OCI-LY1 (cell line): ENCODE measurements around the gene MMP24OS.

ENCODE experiments used
- H2AFZ ChIP-seq: fragments of 200-600 bp; sonication (generic), shearing (Covaris generic); 2 replicates; pipeline ENCODE4 v1.6.0; 2014; ENCODE audit warnings: antibody characterized with exemption, mild to moderate bottlenecking, low read length
- H3F3A ChIP-seq: fragments of 200-600 bp; sonication (generic), shearing (Covaris generic); 2 replicates; pipeline ENCODE4 v1.6.0; 2014; ENCODE audit warnings: mild to moderate bottlenecking, antibody characterized with exemption, low read length, moderate library complexity; ENCODE audit not compliant: insufficient read depth
- H3K27ac ChIP-seq: fragments of 200-600 bp; sonication (generic); 2 replicates; pipeline ENCODE4 v1.5.1; 2014; ENCODE audit warnings: low read length, mixed run types, mild to moderate bottlenecking, low read depth; ENCODE audit not compliant: poor library complexity, severe bottlenecking
- H3K27me3 ChIP-seq: fragments of 200-600 bp; sonication (generic); 2 replicates; pipeline ENCODE4 v1.6.0; 2014; ENCODE audit warnings: antibody characterized with exemption, mild to moderate bottlenecking, low read length, moderate library complexity; ENCODE audit not compliant: insufficient read depth
- H3K36me3 ChIP-seq: fragments of 200-600 bp; sonication (generic); 2 replicates; pipeline ENCODE4 v1.6.1; 2014; ENCODE audit warnings: mild to moderate bottlenecking, antibody characterized with exemption, low read length, moderate library complexity, mixed read lengths; ENCODE audit not compliant: insufficient read depth
- H3K4me1 ChIP-seq: fragments of 200-600 bp; sonication (generic); 2 replicates; pipeline ENCODE4 v1.5.1; 2014; ENCODE audit warnings: mild to moderate bottlenecking, low read length, moderate library complexity; ENCODE audit not compliant: insufficient read depth, severe bottlenecking
- H3K4me2 ChIP-seq: fragments of 200-600 bp; sonication (generic), shearing (Covaris generic); 2 replicates; pipeline ENCODE4 v1.6.1; 2014; ENCODE audit warnings: low read length
- H3K4me3 ChIP-seq: fragments of 200-600 bp; sonication (generic); 2 replicates; pipeline ENCODE4 v1.5.1; 2014; ENCODE audit warnings: low read length, low read depth, mild to moderate bottlenecking, mixed read lengths; ENCODE audit not compliant: poor library complexity, severe bottlenecking
- H3K79me2 ChIP-seq: fragments of 200-600 bp; shearing (Covaris generic); 2 replicates; pipeline ENCODE4 v1.6.1; 2016; ENCODE audit warnings: mixed run types, low read length, mixed read lengths; ENCODE audit not compliant: insufficient read depth
- H3K9ac ChIP-seq: fragments of 200-600 bp; sonication (generic), shearing (Covaris generic); 2 replicates; pipeline ENCODE4 v1.6.1; 2014; ENCODE audit warnings: mild to moderate bottlenecking, low read length, mixed read lengths
- H3K9me2 ChIP-seq: fragments of 200-600 bp; sonication (generic), shearing (Covaris generic); 2 replicates; pipeline ENCODE4 v1.6.1; 2014; ENCODE audit warnings: low read depth, mild to moderate bottlenecking, low read length, mixed read lengths
- H3K9me3 ChIP-seq: fragments of 200-600 bp; shearing (Covaris generic); 2 replicates; pipeline ENCODE4 v1.6.1; 2014; ENCODE audit warnings: low read length, mixed read lengths
- H4K20me1 ChIP-seq: fragments of 200-600 bp; sonication (generic), shearing (Covaris generic); 2 replicates; pipeline ENCODE4 v1.6.0; 2016; ENCODE audit warnings: mild to moderate bottlenecking, low read length; ENCODE audit not compliant: insufficient read depth
- EZH2 ChIP-seq: fragments of 200-600 bp; sonication (generic), shearing (Covaris generic); IDR thresholded peaks from 2 replicates; pipeline ENCODE4 v1.8.0; 2017; ENCODE audit warnings: borderline replicate concordance, mixed run types, mild to moderate bottlenecking, antibody characterized with exemption, low read length, moderate library complexity, mixed read lengths
- TF ChIP-seq, protein P1 (sequence below): fragments of 200-600 bp; sonication (generic), shearing (Covaris generic); IDR thresholded peaks from 2 replicates; pipeline ENCODE4 v1.5.1; 2017; ENCODE audit warnings: mild to moderate bottlenecking, antibody characterized with exemption, low read length, moderate library complexity, mixed read lengths

Gene MMP24OS

DNA sequence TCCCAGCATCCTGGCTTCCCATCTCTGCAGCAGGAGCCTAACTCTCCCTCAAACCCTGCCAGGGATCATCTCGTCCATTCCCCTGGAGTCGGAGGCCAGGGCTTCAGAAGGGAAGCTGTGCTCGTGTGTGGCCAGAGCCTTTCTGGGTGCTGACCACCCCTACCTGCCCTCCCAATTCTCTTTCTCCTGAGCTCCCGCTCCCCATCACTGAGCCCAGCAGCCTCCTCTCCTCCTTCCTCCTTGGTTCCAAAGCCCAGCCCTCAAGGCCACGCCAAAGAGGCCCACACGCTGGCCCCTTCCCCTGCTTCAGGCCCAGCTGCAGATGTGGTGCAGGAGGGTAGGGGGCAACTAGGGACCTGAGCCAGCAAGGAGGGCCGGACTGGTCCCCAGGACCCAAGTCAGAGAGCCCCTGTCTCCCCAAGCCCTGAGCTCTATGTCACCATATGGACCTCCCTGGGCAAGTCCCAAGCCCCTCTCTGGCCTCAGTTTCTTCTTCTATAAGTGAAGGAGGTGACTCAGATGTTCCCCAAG, 13.0 kb upstream of the MMP24OS start:
- H4K20me1 ChIP-seq = no peaks in the 10 kb centered on the region
- peaks cover 4% of the 10 kb centered on the region; the same call in 1 of the 2 replicates for H3K27me3 ChIP-seq
- H3K79me2 ChIP-seq = no peaks in the 10 kb centered on the region
- H3F3A ChIP-seq = no peaks in the 10 kb centered on the region
- no peaks in the 10 kb centered on the region for H3K4me1 ChIP-seq
- H3K36me3 ChIP-seq = no peaks in the 10 kb centered on the region
- no peaks in the 10 kb centered on the region for H3K9me3 ChIP-seq
- TF ChIP-seq, protein P1, sequence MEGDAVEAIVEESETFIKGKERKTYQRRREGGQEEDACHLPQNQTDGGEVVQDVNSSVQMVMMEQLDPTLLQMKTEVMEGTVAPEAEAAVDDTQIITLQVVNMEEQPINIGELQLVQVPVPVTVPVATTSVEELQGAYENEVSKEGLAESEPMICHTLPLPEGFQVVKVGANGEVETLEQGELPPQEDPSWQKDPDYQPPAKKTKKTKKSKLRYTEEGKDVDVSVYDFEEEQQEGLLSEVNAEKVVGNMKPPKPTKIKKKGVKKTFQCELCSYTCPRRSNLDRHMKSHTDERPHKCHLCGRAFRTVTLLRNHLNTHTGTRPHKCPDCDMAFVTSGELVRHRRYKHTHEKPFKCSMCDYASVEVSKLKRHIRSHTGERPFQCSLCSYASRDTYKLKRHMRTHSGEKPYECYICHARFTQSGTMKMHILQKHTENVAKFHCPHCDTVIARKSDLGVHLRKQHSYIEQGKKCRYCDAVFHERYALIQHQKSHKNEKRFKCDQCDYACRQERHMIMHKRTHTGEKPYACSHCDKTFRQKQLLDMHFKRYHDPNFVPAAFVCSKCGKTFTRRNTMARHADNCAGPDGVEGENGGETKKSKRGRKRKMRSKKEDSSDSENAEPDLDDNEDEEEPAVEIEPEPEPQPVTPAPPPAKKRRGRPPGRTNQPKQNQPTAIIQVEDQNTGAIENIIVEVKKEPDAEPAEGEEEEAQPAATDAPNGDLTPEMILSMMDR = no peak
- TF ChIP-seq EZH2 = no peak
- no peak overlapping the region for H3K9ac ChIP-seq
- H2AFZ ChIP-seq = no peak overlapping the region
- no peak overlapping the region for H3K4me3 ChIP-seq
- no peak overlapping the region for H3K27ac ChIP-seq
- no peak overlapping the region for H3K4me2 ChIP-seq
- no peaks in the 10 kb centered on the region for H3K9me2 ChIP-seq

DNA sequence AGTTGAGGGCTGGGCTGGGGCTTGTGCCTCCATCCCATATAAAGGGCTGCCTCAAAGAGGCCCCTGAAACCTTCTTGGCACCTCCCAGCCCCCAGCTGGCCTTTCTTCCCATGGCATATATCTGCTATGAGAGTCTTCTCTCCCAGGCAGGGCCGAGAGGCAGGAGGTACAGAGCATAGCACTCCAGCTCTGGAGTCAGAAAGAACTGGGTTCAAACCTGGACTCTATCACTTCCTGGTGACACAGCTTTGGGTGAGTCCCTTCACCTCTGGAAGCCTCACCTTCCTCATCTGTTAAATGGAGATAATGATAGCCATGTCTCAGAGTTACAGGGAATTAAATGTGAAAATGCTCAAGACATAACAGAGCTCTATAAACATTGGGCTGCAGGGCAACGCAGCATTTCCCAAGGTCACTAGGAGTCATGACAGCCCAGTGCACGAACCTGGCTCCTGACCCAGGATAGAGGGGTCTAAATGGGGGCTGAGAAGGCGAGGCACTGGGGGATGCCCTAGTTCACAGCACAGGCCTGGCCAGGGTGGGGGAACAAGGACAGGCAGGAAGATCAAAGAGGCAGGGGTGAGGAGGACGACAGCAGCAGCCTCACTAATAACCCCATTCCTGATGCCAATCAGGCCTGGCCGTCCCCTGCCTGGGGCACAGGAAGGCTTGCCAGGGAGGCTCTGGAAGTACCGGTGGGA, 12.4 kb upstream of the MMP24OS start:
- no peak overlapping the region for H3K4me2 ChIP-seq
- peaks cover 4% of the 10 kb centered on the region; the same call in 1 of the 2 replicates for H3K27me3 ChIP-seq
- no peaks in the 10 kb centered on the region for H3K36me3 ChIP-seq
- H2AFZ ChIP-seq = no peak overlapping the region
- peaks cover 5% of the 10 kb centered on the region for H3K4me1 ChIP-seq
- no peak overlapping the region for H3K9ac ChIP-seq
- H3K9me2 ChIP-seq = no peaks in the 10 kb centered on the region
- H3K27ac ChIP-seq = no peak overlapping the region
- no peaks in the 10 kb centered on the region for H3K9me3 ChIP-seq
- no peaks in the 10 kb centered on the region for H3F3A ChIP-seq
- H3K79me2 ChIP-seq = no peaks in the 10 kb centered on the region
- TF ChIP-seq, protein P1 = no peak
- no peaks in the 10 kb centered on the region for H4K20me1 ChIP-seq
- H3K4me3 ChIP-seq = no peak overlapping the region

- no peaks in the 10 kb centered on the region for H3K9me2 ChIP-seq
Observed at GRCh38 chr20:35288325-35289060, 10.6 kb upstream of the MMP24OS start.

More at GRCh38 chr20:35288325-35289060, 10.6 kb upstream of the MMP24OS start:
- no peaks in the 10 kb centered on the region for H4K20me1 ChIP-seq
- H3K36me3 ChIP-seq = no peaks in the 10 kb centered on the region
- H3K79me2 ChIP-seq = peaks cover 7% of the 10 kb centered on the region
- no peaks in the 10 kb centered on the region for H3K9me3 ChIP-seq
- no peak overlapping the region for H3K4me2 ChIP-seq
- H3K27ac ChIP-seq = no peak overlapping the region
- no peak overlapping the region for H3K9ac ChIP-seq
- H3K27me3 ChIP-seq = peaks cover 4% of the 10 kb centered on the region; the same call in 1 of the 2 replicates
- TF ChIP-seq, protein P1 = no peak
- TF ChIP-seq EZH2 = no peak
- H3K4me3 ChIP-seq = no peak overlapping the region
- no peak overlapping the region for H2AFZ ChIP-seq
- no peaks in the 10 kb centered on the region for H3F3A ChIP-seq
- H3K4me1 ChIP-seq = peaks cover 14% of the 10 kb centered on the region
